ENCODE data around the gene PBX2. TPM values are rescaled to one million over a fixed set of nuclear protein-coding genes. Genes with fewer than 3 reads are reported as not detected.

PBX2 gene
- total and polyA plus RNA-seq, 4 donors = 1.5 to 52.5 (median 18.7) TPM

GRCh38 chr6:32156891-32157290 is 33.1 kb downstream of the PBX2 start:
- Histone ChIP-seq H3K27ac (ENCODE audit: low read depth in 1 of 2, low read length in 2 of 2) (no peak overlapping the region), H3K27me3 (ENCODE audit: control insufficient read depth in 4 of 4, insufficient read depth in 4 of 4, low read length in 3 of 4) (no peaks in the 10 kb centered on the region), H3K9me3 (ENCODE audit: control insufficient read depth in 4 of 4, low read length in 3 of 4) (no peaks in the 10 kb centered on the region), H3K9ac (ENCODE audit: low read depth in 1 of 2, low read length in 2 of 2) (no peak overlapping the region), H3K4me1 (ENCODE audit: control insufficient read depth in 4 of 4, insufficient read depth in 4 of 4, low read length in 3 of 4) (peaks cover 6 to 26% (median 13%) of the 10 kb centered on the region in 4 donors), H3K4me3 (ENCODE audit: low read depth in 1 of 3, low read length in 3 of 3) (no peak overlapping the region), H3K36me3 (ENCODE audit: control insufficient read depth in 4 of 4, insufficient read depth in 3 of 4, low read depth in 1 of 4, low read length in 3 of 4) (peaks cover 3 to 11% (median 10%) of the 10 kb centered on the region in 4 donors)
- no peak for TF ChIP-seq REST (IDR thresholded peaks at IDR 0.05)
- TF ChIP-seq NR2F2 (IDR thresholded peaks at IDR 0.05) = no peak
- no peak for TF ChIP-seq FOXA2 (IDR thresholded peaks at IDR 0.05)
- no peak for TF ChIP-seq JUND (IDR thresholded peaks at IDR 0.05)
- TF ChIP-seq ATF3 (IDR thresholded peaks at IDR 0.05) = no peak
- no peak for TF ChIP-seq HNF4A (conservative IDR thresholded peaks at IDR 0.05)
- no peak for TF ChIP-seq EGR1 (IDR thresholded peaks at IDR 0.05; ENCODE audit: low read depth in 2 of 2)
- TF ChIP-seq GABPA (IDR thresholded peaks at IDR 0.05 in 1 of 2, conservative IDR thresholded peaks at IDR 0.05 in 1 of 2) = no peak
- no peak for TF ChIP-seq FOXA1 (IDR thresholded peaks at IDR 0.05)
- TF ChIP-seq HNF4G (IDR thresholded peaks at IDR 0.05) = no peak
- TF ChIP-seq ZBTB33 (IDR thresholded peaks at IDR 0.05) = no peak
- TF ChIP-seq RAD21 (IDR thresholded peaks at IDR 0.05) = no peak
- no peak for TF ChIP-seq CTCF (IDR thresholded peaks at IDR 0.05; ENCODE audit: low read depth, low read length, missing input control)
- no peak for TF ChIP-seq TAF1 (conservative IDR thresholded peaks at IDR 0.05)
- no peak for TF ChIP-seq RXRA (IDR thresholded peaks at IDR 0.05)
- TF ChIP-seq YY1 (IDR thresholded peaks at IDR 0.05) = no peak
- TF ChIP-seq SP1 (IDR thresholded peaks at IDR 0.05) = no peak
- no peak for TF ChIP-seq MAX (IDR thresholded peaks at IDR 0.05)
- WGBS = 94% methylated on average over 9 of the region's 9 CpGs
- DNase-seq (ENCODE audit: low spot score) = no peak
